ENCODE results near the gene MTHFSD. TPM values are rescaled to one million over a fixed set of nuclear protein-coding genes. Genes with fewer than 3 reads are reported as not detected.

MTHFSD gene
- total RNA-seq, 4 donors from 2014 or later: 10.1 to 17.9 (median 15.5) TPM

GRCh38 chr16:86585821-86586611 lies 31.0 kb upstream of the MTHFSD start:
- WGBS: 71% methylated on average over 10 of the region's 10 CpGs
- Histone ChIP-seq H3K4me3 (no peak overlapping the region), H3K36me3 (no peaks in the 10 kb centered on the region), H3K9me3 (no peaks in the 10 kb centered on the region), H3K27me3 (peaks cover 0 to 69% (median under 1%) of the 10 kb centered on the region in 4 donors), H3K4me1 (no peaks in the 10 kb centered on the region), H3K27ac (replicated peaks in 1 of 4) (peak overlapping the region in 1 of 4 donors; percentile 40)
- no peak for DNase-seq (ENCODE audit: extremely low spot score)
- TF ChIP-seq EP300 (IDR thresholded peaks at IDR 0.05) (no peak), POLR2AphosphoS5 (IDR thresholded peaks at IDR 0.05) (no peak), CTCF (IDR thresholded peaks at IDR 0.05) (no peak), POLR2A (IDR thresholded peaks at IDR 0.05; ENCODE audit: low read depth) (no peak)
- intact Hi-C loops (cut with DNase I): no loop called here

GRCh38 chr16:86584726-86585721 lies 30.0 kb upstream of the MTHFSD start:
- intact Hi-C loops (cut with DNase I): no loop called here
- peaks cover 0 to 67% (median under 1%) of the 10 kb centered on the region in 4 donors for H3K27me3 ChIP-seq
- no peaks in the 10 kb centered on the region for H3K4me1 ChIP-seq
- H3K36me3 ChIP-seq: no peaks in the 10 kb centered on the region
- no peak overlapping the region for H3K27ac ChIP-seq (replicated peaks in 1 of 4)
- WGBS: 93% methylated on average over 10 of the region's 12 CpGs
- no peak for DNase-seq (ENCODE audit: extremely low spot score)
- H3K4me3 ChIP-seq: no peak overlapping the region
- no peaks in the 10 kb centered on the region for H3K9me3 ChIP-seq
- TF ChIP-seq EP300 (IDR thresholded peaks at IDR 0.05) (no peak), CTCF (IDR thresholded peaks at IDR 0.05) (no peak), POLR2AphosphoS5 (IDR thresholded peaks at IDR 0.05) (no peak), POLR2A (IDR thresholded peaks at IDR 0.05; ENCODE audit: low read depth) (no peak)

- no peak overlapping the region for H3K4me3 ChIP-seq
- H3K4me1 ChIP-seq: peaks cover 0 to 7% (median 4%) of the 10 kb centered on the region in 4 donors
- DNase-seq (ENCODE audit: extremely low spot score): no peak
- H3K9me3 ChIP-seq: no peaks in the 10 kb centered on the region
- intact Hi-C loops (cut with DNase I): no loop called here
- peaks cover 0 to 69% (median 6%) of the 10 kb centered on the region in 4 donors for H3K27me3 ChIP-seq
- H3K36me3 ChIP-seq: no peaks in the 10 kb centered on the region
- no peak overlapping the region for H3K27ac ChIP-seq (replicated peaks in 1 of 4)
- 85% methylated on average over 2 of the region's 6 CpGs for WGBS
- TF ChIP-seq EP300 (IDR thresholded peaks at IDR 0.05) (no peak), CTCF (IDR thresholded peaks at IDR 0.05) (no peak), POLR2A (IDR thresholded peaks at IDR 0.05; ENCODE audit: low read depth) (no peak), POLR2AphosphoS5 (IDR thresholded peaks at IDR 0.05) (no peak)
Observed at GRCh38 chr16:86584071-86584685, 29.1 kb upstream of the MTHFSD start.

GRCh38 chr16:86581458-86581857 lies 26.4 kb upstream of the MTHFSD start:
- Histone ChIP-seq H3K27ac (replicated peaks in 1 of 4) (no peak overlapping the region), H3K4me3 (no peak overlapping the region), H3K36me3 (no peaks in the 10 kb centered on the region), H3K9me3 (no peaks in the 10 kb centered on the region), H3K27me3 (peaks cover 0 to 78% (median 31%) of the 10 kb centered on the region in 4 donors), H3K4me1 (peaks cover 0 to 22% (median 16%) of the 10 kb centered on the region in 4 donors)
- intact Hi-C loops (cut with DNase I): no loop called here
- no peak for DNase-seq (ENCODE audit: extremely low spot score)
- WGBS: 74% methylated on average over 4 of the region's 4 CpGs
- no peak for TF ChIP-seq CTCF (IDR thresholded peaks at IDR 0.05)
- no peak for TF ChIP-seq POLR2AphosphoS5 (IDR thresholded peaks at IDR 0.05)
- no peak for TF ChIP-seq POLR2A (IDR thresholded peaks at IDR 0.05; ENCODE audit: low read depth)
- TF ChIP-seq EP300 (IDR thresholded peaks at IDR 0.05): no peak
